ENCODE data around the gene BBOX1.
"Not testable (repeated sequence)": the region's sequence is repeated elsewhere in the genome, so short reads cannot be mapped to it uniquely, and the experiment has no call there.

BBOX1 gene

GRCh38 chr11:27040302-27041115 lies at the start of gene BBOX1:
BBOX1 (plus strand) TSS chr11:27040815; CDS start chr11:27055431, 14,616 bp downstream.
- no peak for DNase-seq (ENCODE audit: low read depth, low spot score)
- no peak for TF ChIP-seq SUZ12 (IDR thresholded peaks at IDR 0.05; ENCODE audit: extremely low read depth, insufficient read depth, insufficient read length)
- TF ChIP-seq ZNF274 (IDR thresholded peaks at IDR 0.05; ENCODE audit: low read depth, low read length), result no peak
- no peak for TF ChIP-seq YY1 (IDR thresholded peaks at IDR 0.05; ENCODE audit: insufficient read depth, insufficient read length)
- Histone ChIP-seq H3K4me1 (ENCODE audit: insufficient read depth, insufficient read length) (no peaks in the 10 kb centered on the region), H3K4me3 (ENCODE audit: insufficient read length, low read depth) (no peak within 1 kb of the TSS), H3K9ac (ENCODE audit: insufficient read length, low read depth) (no peak within 1 kb of the TSS), H3K27me3 (ENCODE audit: insufficient read depth, insufficient read length) (no peaks in the 10 kb centered on the region), H3K36me3 (ENCODE audit: insufficient read depth, insufficient read length, low read length) (no peaks in the 10 kb centered on the region), H3K9me3 (ENCODE audit: insufficient read depth, low read length) (no peaks in the 10 kb centered on the region; the same call in 1 of the 2 replicates)

GRCh38 chr11:26992031-26992541 lies 48.5 kb upstream of the BBOX1 start:
- no peak for DNase-seq (ENCODE audit: low read depth, low spot score)
- Histone ChIP-seq H3K36me3 (ENCODE audit: insufficient read depth, insufficient read length, low read length) (no peaks in the 10 kb centered on the region), H3K4me3 (ENCODE audit: insufficient read length, low read depth) (no peak overlapping the region), H3K9ac (ENCODE audit: insufficient read length, low read depth) (no peak overlapping the region), H3K4me1 (ENCODE audit: insufficient read depth, insufficient read length) (no peaks in the 10 kb centered on the region), H3K9me3 (ENCODE audit: insufficient read depth, low read length) (no peaks in the 10 kb centered on the region), H3K27me3 (ENCODE audit: insufficient read depth, insufficient read length) (peaks cover 4% of the 10 kb centered on the region)
- TF ChIP-seq SUZ12 (IDR thresholded peaks at IDR 0.05; ENCODE audit: extremely low read depth, insufficient read depth, insufficient read length) (no peak), ZNF274 (IDR thresholded peaks at IDR 0.05; ENCODE audit: low read depth, low read length) (no peak), YY1 (IDR thresholded peaks at IDR 0.05; ENCODE audit: insufficient read depth, insufficient read length) (no peak)

- no peaks in the 10 kb centered on the region for H3K9me3 ChIP-seq (ENCODE audit: insufficient read depth, low read length)
- no peaks in the 10 kb centered on the region for H3K4me1 ChIP-seq (ENCODE audit: insufficient read depth, insufficient read length)
- peak within 1 kb of the TSS; percentile 25 for H3K4me3 ChIP-seq (ENCODE audit: insufficient read length, low read depth)
- TF ChIP-seq YY1 (IDR thresholded peaks at IDR 0.05; ENCODE audit: insufficient read depth, insufficient read length) (no peak), SUZ12 (IDR thresholded peaks at IDR 0.05; ENCODE audit: extremely low read depth, insufficient read depth, insufficient read length) (no peak), ZNF274 (IDR thresholded peaks at IDR 0.05; ENCODE audit: low read depth, low read length) (no peak)
- H3K36me3 ChIP-seq (ENCODE audit: insufficient read depth, insufficient read length, low read length), result no peaks in the 10 kb centered on the region
- H3K9ac ChIP-seq (ENCODE audit: insufficient read length, low read depth), result peak within 1 kb of the TSS; percentile 38
- peaks cover 4% of the 10 kb centered on the region for H3K27me3 ChIP-seq (ENCODE audit: insufficient read depth, insufficient read length)
- DNase-seq (ENCODE audit: low read depth, low spot score), result no peak
Measured at GRCh38 chr11:26993965-26994457, 46.6 kb upstream of the BBOX1 start, which contains the start of gene FIBIN. FIBIN (plus strand) TSS chr11:26994112; CDS start chr11:26994527, 415 bp downstream.

- Histone ChIP-seq H3K9me3 (ENCODE audit: insufficient read depth, low read length) (no peaks in the 10 kb centered on the region), H3K9ac (ENCODE audit: insufficient read length, low read depth) (no peak overlapping the region)
Measured at GRCh38 chr11:26994631-26995095, 46.0 kb upstream of the BBOX1 start.

GRCh38 chr11:26995701-26996460 lies 44.7 kb upstream of the BBOX1 start:
- Histone ChIP-seq H3K4me3 (ENCODE audit: insufficient read length, low read depth) (no peak overlapping the region), H3K4me1 (ENCODE audit: insufficient read depth, insufficient read length) (no peaks in the 10 kb centered on the region), H3K27me3 (ENCODE audit: insufficient read depth, insufficient read length) (peaks cover 4% of the 10 kb centered on the region), H3K9ac (ENCODE audit: insufficient read length, low read depth) (no peak overlapping the region), H3K9me3 (ENCODE audit: insufficient read depth, low read length) (no peaks in the 10 kb centered on the region), H3K36me3 (ENCODE audit: insufficient read depth, insufficient read length, low read length) (no peaks in the 10 kb centered on the region)
- TF ChIP-seq SUZ12 (IDR thresholded peaks at IDR 0.05; ENCODE audit: extremely low read depth, insufficient read depth, insufficient read length), result no peak
- TF ChIP-seq ZNF274 (IDR thresholded peaks at IDR 0.05; ENCODE audit: low read depth, low read length), result no peak
- TF ChIP-seq YY1 (IDR thresholded peaks at IDR 0.05; ENCODE audit: insufficient read depth, insufficient read length), result no peak
- DNase-seq (ENCODE audit: low read depth, low spot score), result no peak

More at GRCh38 chr11:26994631-26995095, 46.0 kb upstream of the BBOX1 start:
- Histone ChIP-seq H3K4me3 (ENCODE audit: insufficient read length, low read depth) (no peak overlapping the region), H3K27me3 (ENCODE audit: insufficient read depth, insufficient read length) (peaks cover 4% of the 10 kb centered on the region), H3K36me3 (ENCODE audit: insufficient read depth, insufficient read length, low read length) (no peaks in the 10 kb centered on the region), H3K4me1 (ENCODE audit: insufficient read depth, insufficient read length) (no peaks in the 10 kb centered on the region)
- TF ChIP-seq YY1 (IDR thresholded peaks at IDR 0.05; ENCODE audit: insufficient read depth, insufficient read length), result no peak
- TF ChIP-seq SUZ12 (IDR thresholded peaks at IDR 0.05; ENCODE audit: extremely low read depth, insufficient read depth, insufficient read length), result no peak
- TF ChIP-seq ZNF274 (IDR thresholded peaks at IDR 0.05; ENCODE audit: low read depth, low read length), result no peak
- no peak for DNase-seq (ENCODE audit: low read depth, low spot score)

GRCh38 chr11:26997378-26997777 lies 43.2 kb upstream of the BBOX1 start:
- Histone ChIP-seq H3K36me3 (ENCODE audit: insufficient read depth, insufficient read length, low read length) (no peaks in the 10 kb centered on the region), H3K4me1 (ENCODE audit: insufficient read depth, insufficient read length) (no peaks in the 10 kb centered on the region), H3K4me3 (ENCODE audit: insufficient read length, low read depth) (no peak overlapping the region), H3K27me3 (ENCODE audit: insufficient read depth, insufficient read length) (peaks cover 4% of the 10 kb centered on the region), H3K9ac (ENCODE audit: insufficient read length, low read depth) (no peak overlapping the region), H3K9me3 (ENCODE audit: insufficient read depth, low read length) (no peaks in the 10 kb centered on the region)
- TF ChIP-seq ZNF274 (IDR thresholded peaks at IDR 0.05; ENCODE audit: low read depth, low read length), result no peak
- no peak for TF ChIP-seq SUZ12 (IDR thresholded peaks at IDR 0.05; ENCODE audit: extremely low read depth, insufficient read depth, insufficient read length)
- TF ChIP-seq YY1 (IDR thresholded peaks at IDR 0.05; ENCODE audit: insufficient read depth, insufficient read length), result no peak
- DNase-seq (ENCODE audit: low read depth, low spot score), result no peak

- not testable (repeated sequence) for H3K27me3 ChIP-seq (ENCODE audit: insufficient read depth, insufficient read length); H3K4me3 ChIP-seq (ENCODE audit: insufficient read length, low read depth); H3K9ac ChIP-seq (ENCODE audit: insufficient read length, low read depth); H3K4me1 ChIP-seq (ENCODE audit: insufficient read depth, insufficient read length); H3K36me3 ChIP-seq (ENCODE audit: insufficient read depth, insufficient read length, low read length); DNase-seq (ENCODE audit: low read depth, low spot score); H3K9me3 ChIP-seq (ENCODE audit: insufficient read depth, low read length)
Measured at GRCh38 chr11:27001136-27001730, 39.4 kb upstream of the BBOX1 start.

Data from NT2/D1 (cell line).